ENCODE data around the gene IFT43.

DNA sequence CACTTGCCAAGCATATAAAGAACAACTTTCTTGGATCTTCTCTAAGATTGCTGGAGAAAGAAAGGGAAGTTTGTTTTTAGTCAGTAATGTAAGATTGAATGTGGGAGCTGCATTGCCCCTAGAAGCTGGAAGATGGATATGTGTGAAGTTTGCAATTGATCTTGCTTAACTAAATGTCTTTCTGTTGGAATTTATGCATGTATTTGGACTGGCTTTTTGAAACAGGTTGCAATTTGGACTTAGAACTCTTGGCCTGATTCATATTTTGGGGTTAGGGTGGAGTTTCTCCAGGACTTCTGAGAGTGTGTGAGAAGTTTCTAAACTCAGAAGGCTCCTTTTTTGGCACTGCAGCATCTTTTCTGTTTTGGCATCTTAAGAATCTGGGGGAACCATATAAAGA lies 26.4 kb downstream of the IFT43 start:
- TF ChIP-seq, protein P1, sequence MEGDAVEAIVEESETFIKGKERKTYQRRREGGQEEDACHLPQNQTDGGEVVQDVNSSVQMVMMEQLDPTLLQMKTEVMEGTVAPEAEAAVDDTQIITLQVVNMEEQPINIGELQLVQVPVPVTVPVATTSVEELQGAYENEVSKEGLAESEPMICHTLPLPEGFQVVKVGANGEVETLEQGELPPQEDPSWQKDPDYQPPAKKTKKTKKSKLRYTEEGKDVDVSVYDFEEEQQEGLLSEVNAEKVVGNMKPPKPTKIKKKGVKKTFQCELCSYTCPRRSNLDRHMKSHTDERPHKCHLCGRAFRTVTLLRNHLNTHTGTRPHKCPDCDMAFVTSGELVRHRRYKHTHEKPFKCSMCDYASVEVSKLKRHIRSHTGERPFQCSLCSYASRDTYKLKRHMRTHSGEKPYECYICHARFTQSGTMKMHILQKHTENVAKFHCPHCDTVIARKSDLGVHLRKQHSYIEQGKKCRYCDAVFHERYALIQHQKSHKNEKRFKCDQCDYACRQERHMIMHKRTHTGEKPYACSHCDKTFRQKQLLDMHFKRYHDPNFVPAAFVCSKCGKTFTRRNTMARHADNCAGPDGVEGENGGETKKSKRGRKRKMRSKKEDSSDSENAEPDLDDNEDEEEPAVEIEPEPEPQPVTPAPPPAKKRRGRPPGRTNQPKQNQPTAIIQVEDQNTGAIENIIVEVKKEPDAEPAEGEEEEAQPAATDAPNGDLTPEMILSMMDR (conservative IDR thresholded peaks at IDR 0.05 in 1 of 2, IDR thresholded peaks at IDR 0.05 in 1 of 2; ENCODE audit: low read depth in 1 of 2, low read length in 2 of 2), result no peak
- TF ChIP-seq EZH2 (IDR thresholded peaks at IDR 0.05; ENCODE audit: low read length, missing control alignments), result no peak

Data from fibroblast of lung (primary cell).